GM12878 (cell line): ENCODE results near the gene KCNMB3. TPM values are rescaled to one million over a fixed set of nuclear protein-coding genes. Genes with fewer than 3 reads are reported as not detected.

ENCODE experiments used
- ATAC-seq: fragments of 200-7000 bp; cut with Tn5 transposase; 3 replicates; pipeline ENCODE4 v1.9.1; 2020; ENCODE audit warnings: mild to moderate bottlenecking, moderate library complexity
- BruUV-seq: library from RNA; stranded (reverse); fragments of 400-500 nt; replicated peaks from 2 replicates; lab custom pipeline; 2021; lab: Mats Ljungman, UMichigan
- CTCF ChIA-PET: fragments of 300-600 bp; sonication (Branson Sonifier 250); formaldehyde crosslinking; extraction: SDS; loops from one replicate; lab custom pipeline; 2021; ENCODE audit warnings: inconsistent platforms; lab: Yijun Ruan, JAX
- POLR2A ChIA-PET: fragments of 350-600 bp; formaldehyde crosslinking; extraction: SDS; loops from one replicate; lab custom pipeline; 2021; ENCODE audit warnings: inconsistent platforms; lab: Charles Lee
- RAD21 ChIA-PET: fragments of 300-600 bp; sonication (Branson Sonifier 250); formaldehyde crosslinking; loops from one replicate; lab custom pipeline; 2023; ENCODE audit warnings: antibody characterized with exemption; ENCODE audit not compliant: unreplicated experiment; lab: Charles Lee
- SMC1A ChIA-PET: fragments of 300-600 bp; sonication (Branson Sonifier 250); formaldehyde crosslinking; loops from one replicate; lab custom pipeline; 2023; ENCODE audit not compliant: unreplicated experiment, uncharacterized antibody; lab: Charles Lee
- DNase-seq: peaks from one replicate; pipeline ENCODE4 v3.0.0-alpha.2; 2011; ENCODE audit warnings: low read depth, low spot score
- FAIRE-seq: peaks from 3 replicates; lab custom pipeline; 2011; peaks lifted over from hg19 to GRCh38; lab: Jason Lieb, UNC
- H2AFZ ChIP-seq: 2 replicates; pipeline ENCODE4 v1.6.0; 2011; ENCODE audit warnings: low read depth, low read length, control low read depth; ENCODE audit not compliant: control insufficient read depth
- H3K27ac ChIP-seq: 2 replicates; pipeline ENCODE4 v1.5.1; 2011; ENCODE audit warnings: control low read depth; ENCODE audit not compliant: control insufficient read depth, insufficient read depth
- H3K27me3 ChIP-seq, 2 experiments: replicated peaks in 1 of 2; 2 replicates each; pipeline versions ENCODE4 v1.6.0 to v1.6.1; 2011; ENCODE audit warnings: low read length in 1 of 2; ENCODE audit not compliant: control insufficient read depth in 2 of 2, insufficient read depth in 2 of 2
- H3K36me3 ChIP-seq, 2 experiments: 2 replicates each; pipeline ENCODE4 v1.5.1; 2011; ENCODE audit warnings: low read length in 1 of 2; ENCODE audit not compliant: control insufficient read depth in 2 of 2, insufficient read depth in 2 of 2
- H3K4me1 ChIP-seq: 2 replicates; pipeline ENCODE4 v1.6.1; 2011; ENCODE audit warnings: mild to moderate bottlenecking, low read length, moderate library complexity, mixed read lengths; ENCODE audit not compliant: control insufficient read depth, insufficient read depth
- H3K4me2 ChIP-seq: 2 replicates; pipeline ENCODE4 v1.6.0; 2011; ENCODE audit warnings: control low read depth; ENCODE audit not compliant: control insufficient read depth, insufficient read depth
- H3K4me3 ChIP-seq: fragments of 200-600 bp; sonication (generic); 2 replicates; pipeline ENCODE4 v1.5.1; 2016
- H3K79me2 ChIP-seq: 2 replicates; pipeline ENCODE4 v1.6.0; 2011; ENCODE audit warnings: low read length; ENCODE audit not compliant: control insufficient read depth, insufficient read depth
- H3K9ac ChIP-seq: 2 replicates; pipeline ENCODE4 v1.8.0; 2011; ENCODE audit warnings: low read length, control low read depth, mixed read lengths; ENCODE audit not compliant: control insufficient read depth, insufficient read depth
- H3K9me3 ChIP-seq: replicated peaks from 3 replicates; pipeline ENCODE4 v1.5.1; 2011; ENCODE audit warnings: mild to moderate bottlenecking, low read length; ENCODE audit not compliant: control insufficient read depth, insufficient read depth
- H4K20me1 ChIP-seq: 2 replicates; pipeline ENCODE4 v1.6.0; 2011; ENCODE audit not compliant: control insufficient read depth, insufficient read depth
- CBX5 ChIP-seq: sonication (generic); IDR thresholded peaks from 2 replicates; pipeline ENCODE4 v1.6.1; 2016; ENCODE audit warnings: low read depth, moderate library complexity, mild to moderate bottlenecking, inconsistent platforms
- CHD2 ChIP-seq: IDR thresholded peaks from 2 replicates; pipeline ENCODE4 v1.6.1; 2011; ENCODE audit warnings: low read depth, low read length, improper control_type of control experiment, borderline replicate concordance
- EZH2 ChIP-seq: IDR thresholded peaks from 2 replicates; pipeline ENCODE4 v1.6.1; 2012; ENCODE audit warnings: low read depth, mild to moderate bottlenecking, control low read depth, inconsistent platforms, low read length, borderline replicate concordance; ENCODE audit not compliant: control insufficient read depth
- MTA2 ChIP-seq: fragments of 450-650 bp; IDR thresholded peaks from 2 replicates; pipeline ENCODE4 v1.6.1; 2016; ENCODE audit warnings: low read depth, mild to moderate bottlenecking, moderate library complexity
- NFYB ChIP-seq: IDR thresholded peaks from 2 replicates; pipeline ENCODE4 v1.6.1; 2011; ENCODE audit warnings: low read depth, mild to moderate bottlenecking, low read length, improper control_type of control experiment, moderate library complexity; ENCODE audit not compliant: insufficient read depth
- NR2F1 ChIP-seq: fragments of 450-650 bp; conservative IDR thresholded peaks from 2 replicates; pipeline ENCODE4 v1.6.1; 2017; ENCODE audit warnings: mild to moderate bottlenecking
- RB1 ChIP-seq: fragments of 450-650 bp; formaldehyde crosslinking; IDR thresholded peaks from 2 replicates; pipeline ENCODE4 v1.6.1; 2017; ENCODE audit warnings: mild to moderate bottlenecking, borderline replicate concordance
- SPI1 ChIP-seq: IDR thresholded peaks from 2 replicates; pipeline ENCODE4 v1.6.1; 2011; ENCODE audit warnings: low read depth, mild to moderate bottlenecking, low read length, moderate library complexity, borderline replicate concordance; ENCODE audit not compliant: insufficient read depth
- SREBF1 ChIP-seq: IDR thresholded peaks from 2 replicates; pipeline ENCODE4 v1.6.1; 2012; ENCODE audit warnings: mild to moderate bottlenecking, low read length
- YBX1 ChIP-seq: fragments of 450-650 bp; IDR thresholded peaks from 2 replicates; pipeline ENCODE4 v1.6.1; 2016; ENCODE audit warnings: antibody characterized with exemption
- WGBS: methylation state at CpG from one replicate; pipeline ENCODE4 v1.1.6; 2016; ENCODE audit warnings: low lambda C conversion rate; ENCODE audit not compliant: insufficient replicate concordance, insufficient coverage; ENCODE audit errors: missing lambda C conversion rate; 5-methylcytosine and 5-hydroxymethylcytosine counted together
- in situ Hi-C: fragments of 300-500 bp; cut with MboI; formaldehyde crosslinking; loops from 9 replicates; pipeline ENCODE4 v1.14.3; 2018; ENCODE audit warnings: mixed read lengths
- intact Hi-C: fragments of 100-400 bp; cut with micrococcal nuclease; formaldehyde crosslinking; loops from one replicate; pipeline ENCODE4 v1.14.2; 2022; ENCODE audit not compliant: unreplicated experiment
- polyA plus RNA-seq, 11 experiments: library from polyadenylated mRNA; depleted of rRNA in 4 of 11; unstranded in 6 of 11; stranded (reverse) in 5 of 11; fragments of >200 nt; fragmentation: Nextera tagmentation in 4 of 11; fragmentation: Illumina TruSeq in 1 of 11; extraction: Ambion mirVana in 4 of 11; extraction: Trizol in 1 of 11; gene quantifications; 1 replicate in 1 of 11; 2 replicates in 10 of 11; pipeline versions ENCODE4 v1.2.1 to v1.2.3, GENCODE V29; 2011 to 2016; ENCODE audit warnings: inconsistent platforms in 2 of 11, missing spikeins in 2 of 11, low read depth in 1 of 11
- total RNA-seq, 4 experiments: library from RNA; depleted of rRNA in 3 of 4; stranded (reverse); fragments of >200 nt in 3 of 4; fragmentation: Illumina TruSeq in 1 of 4; extraction: Trizol in 1 of 4; gene quantifications; 2 replicates each; pipeline versions ENCODE4 v1.2.1 to v1.2.3, GENCODE V29; 2013 to 2021
- TF ChIP-seq, protein P1 (sequence below): fragments of 450-650 bp; IDR thresholded peaks from 2 replicates; pipeline ENCODE4 v1.6.1; 2016; ENCODE audit warnings: mild to moderate bottlenecking
- TF ChIP-seq, protein P2 (sequence below): fragments of 150-350 bp; IDR thresholded peaks from 2 replicates; pipeline ENCODE4 v1.6.1; 2016; ENCODE audit warnings: low read depth, low read length
- TF ChIP-seq, protein P3 (sequence below): IDR thresholded peaks from 2 replicates; pipeline ENCODE4 v1.6.1; 2011; ENCODE audit warnings: low read depth, low read length, improper control_type of control experiment, borderline replicate concordance
- TF ChIP-seq, protein P4 (sequence below): fragments of 450-650 bp; IDR thresholded peaks from 2 replicates; pipeline ENCODE4 v1.6.1; 2016; ENCODE audit warnings: mild to moderate bottlenecking, moderate library complexity, borderline replicate concordance

The KCNMB3 gene
- total and polyA plus RNA-seq, 10 of the 15 experiments (the other 5 are each of a cell fraction or from before 2014, with no cell fraction given) = 0.20 to 4.6 (median 2.2) TPM

DNA sequence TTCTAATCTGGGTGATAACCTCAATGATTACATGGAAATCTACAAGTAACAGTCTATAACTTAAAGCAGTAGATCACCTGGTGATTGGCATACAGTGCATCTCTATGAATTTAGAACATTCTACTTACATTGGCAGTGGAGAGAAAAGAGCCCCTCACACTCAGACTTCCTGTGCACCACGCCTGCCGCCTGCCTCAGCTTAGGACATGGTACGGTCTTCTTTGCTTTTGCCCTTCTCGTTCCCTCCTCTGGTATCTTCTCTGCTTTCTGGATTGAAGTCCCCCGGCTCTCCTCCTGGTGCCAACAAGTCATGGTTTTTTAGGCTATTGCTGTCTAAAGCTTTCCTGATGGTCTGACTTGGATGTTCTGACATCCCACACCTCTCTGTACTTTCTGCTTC lies 7.9 kb upstream of the KCNMB3 start:
- CTCF ChIA-PET = no interaction called here
- DNase-seq (no peak), FAIRE-seq (no peak), ATAC-seq (no peak)
- no peaks in the 10 kb centered on the region; the same call in 2 of the 3 replicates for H3K9me3 ChIP-seq
- H3K4me2 ChIP-seq = peak overlapping the region; percentile 55
- H3K4me3 ChIP-seq = 0 out of 2 replicates have a peak overlapping the region, but pooled peaks have one; percentile 17
- intact Hi-C loops = loop anchor here (5.0 kb wide), 1 partner anchor 242 kb away; no protein-coding TSS in a partner anchor
- H3K9ac ChIP-seq = no peak overlapping the region
- WGBS = 66% methylated on average over 5 of the region's 5 CpGs
- no peaks in the 10 kb centered on the region; a peak in 1 of 4 replicates for H3K36me3 ChIP-seq
- TF ChIP-seq, protein P1, sequence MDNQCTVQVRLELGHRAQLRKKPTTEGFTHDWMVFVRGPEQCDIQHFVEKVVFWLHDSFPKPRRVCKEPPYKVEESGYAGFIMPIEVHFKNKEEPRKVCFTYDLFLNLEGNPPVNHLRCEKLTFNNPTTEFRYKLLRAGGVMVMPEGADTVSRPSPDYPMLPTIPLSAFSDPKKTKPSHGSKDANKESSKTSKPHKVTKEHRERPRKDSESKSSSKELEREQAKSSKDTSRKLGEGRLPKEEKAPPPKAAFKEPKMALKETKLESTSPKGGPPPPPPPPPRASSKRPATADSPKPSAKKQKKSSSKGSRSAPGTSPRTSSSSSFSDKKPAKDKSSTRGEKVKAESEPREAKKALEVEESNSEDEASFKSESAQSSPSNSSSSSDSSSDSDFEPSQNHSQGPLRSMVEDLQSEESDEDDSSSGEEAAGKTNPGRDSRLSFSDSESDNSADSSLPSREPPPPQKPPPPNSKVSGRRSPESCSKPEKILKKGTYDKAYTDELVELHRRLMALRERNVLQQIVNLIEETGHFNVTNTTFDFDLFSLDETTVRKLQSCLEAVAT = no peak
- TF ChIP-seq MTA2 (no peak), NR2F1 (no peak), SPI1 (no peak), CBX5 (no peak), CHD2 (no peak), RB1 (no peak), NFYB (no peak), SREBF1 (no peak), EZH2 (no peak), YBX1 (no peak)
- TF ChIP-seq, protein P2, sequence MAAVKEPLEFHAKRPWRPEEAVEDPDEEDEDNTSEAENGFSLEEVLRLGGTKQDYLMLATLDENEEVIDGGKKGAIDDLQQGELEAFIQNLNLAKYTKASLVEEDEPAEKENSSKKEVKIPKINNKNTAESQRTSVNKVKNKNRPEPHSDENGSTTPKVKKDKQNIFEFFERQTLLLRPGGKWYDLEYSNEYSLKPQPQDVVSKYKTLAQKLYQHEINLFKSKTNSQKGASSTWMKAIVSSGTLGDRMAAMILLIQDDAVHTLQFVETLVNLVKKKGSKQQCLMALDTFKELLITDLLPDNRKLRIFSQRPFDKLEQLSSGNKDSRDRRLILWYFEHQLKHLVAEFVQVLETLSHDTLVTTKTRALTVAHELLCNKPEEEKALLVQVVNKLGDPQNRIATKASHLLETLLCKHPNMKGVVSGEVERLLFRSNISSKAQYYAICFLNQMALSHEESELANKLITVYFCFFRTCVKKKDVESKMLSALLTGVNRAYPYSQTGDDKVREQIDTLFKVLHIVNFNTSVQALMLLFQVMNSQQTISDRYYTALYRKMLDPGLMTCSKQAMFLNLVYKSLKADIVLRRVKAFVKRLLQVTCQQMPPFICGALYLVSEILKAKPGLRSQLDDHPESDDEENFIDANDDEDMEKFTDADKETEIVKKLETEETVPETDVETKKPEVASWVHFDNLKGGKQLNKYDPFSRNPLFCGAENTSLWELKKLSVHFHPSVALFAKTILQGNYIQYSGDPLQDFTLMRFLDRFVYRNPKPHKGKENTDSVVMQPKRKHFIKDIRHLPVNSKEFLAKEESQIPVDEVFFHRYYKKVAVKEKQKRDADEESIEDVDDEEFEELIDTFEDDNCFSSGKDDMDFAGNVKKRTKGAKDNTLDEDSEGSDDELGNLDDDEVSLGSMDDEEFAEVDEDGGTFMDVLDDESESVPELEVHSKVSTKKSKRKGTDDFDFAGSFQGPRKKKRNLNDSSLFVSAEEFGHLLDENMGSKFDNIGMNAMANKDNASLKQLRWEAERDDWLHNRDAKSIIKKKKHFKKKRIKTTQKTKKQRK = no peak
- TF ChIP-seq, protein P3, sequence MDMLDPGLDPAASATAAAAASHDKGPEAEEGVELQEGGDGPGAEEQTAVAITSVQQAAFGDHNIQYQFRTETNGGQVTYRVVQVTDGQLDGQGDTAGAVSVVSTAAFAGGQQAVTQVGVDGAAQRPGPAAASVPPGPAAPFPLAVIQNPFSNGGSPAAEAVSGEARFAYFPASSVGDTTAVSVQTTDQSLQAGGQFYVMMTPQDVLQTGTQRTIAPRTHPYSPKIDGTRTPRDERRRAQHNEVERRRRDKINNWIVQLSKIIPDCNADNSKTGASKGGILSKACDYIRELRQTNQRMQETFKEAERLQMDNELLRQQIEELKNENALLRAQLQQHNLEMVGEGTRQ = no peak
- TF ChIP-seq, protein P4, sequence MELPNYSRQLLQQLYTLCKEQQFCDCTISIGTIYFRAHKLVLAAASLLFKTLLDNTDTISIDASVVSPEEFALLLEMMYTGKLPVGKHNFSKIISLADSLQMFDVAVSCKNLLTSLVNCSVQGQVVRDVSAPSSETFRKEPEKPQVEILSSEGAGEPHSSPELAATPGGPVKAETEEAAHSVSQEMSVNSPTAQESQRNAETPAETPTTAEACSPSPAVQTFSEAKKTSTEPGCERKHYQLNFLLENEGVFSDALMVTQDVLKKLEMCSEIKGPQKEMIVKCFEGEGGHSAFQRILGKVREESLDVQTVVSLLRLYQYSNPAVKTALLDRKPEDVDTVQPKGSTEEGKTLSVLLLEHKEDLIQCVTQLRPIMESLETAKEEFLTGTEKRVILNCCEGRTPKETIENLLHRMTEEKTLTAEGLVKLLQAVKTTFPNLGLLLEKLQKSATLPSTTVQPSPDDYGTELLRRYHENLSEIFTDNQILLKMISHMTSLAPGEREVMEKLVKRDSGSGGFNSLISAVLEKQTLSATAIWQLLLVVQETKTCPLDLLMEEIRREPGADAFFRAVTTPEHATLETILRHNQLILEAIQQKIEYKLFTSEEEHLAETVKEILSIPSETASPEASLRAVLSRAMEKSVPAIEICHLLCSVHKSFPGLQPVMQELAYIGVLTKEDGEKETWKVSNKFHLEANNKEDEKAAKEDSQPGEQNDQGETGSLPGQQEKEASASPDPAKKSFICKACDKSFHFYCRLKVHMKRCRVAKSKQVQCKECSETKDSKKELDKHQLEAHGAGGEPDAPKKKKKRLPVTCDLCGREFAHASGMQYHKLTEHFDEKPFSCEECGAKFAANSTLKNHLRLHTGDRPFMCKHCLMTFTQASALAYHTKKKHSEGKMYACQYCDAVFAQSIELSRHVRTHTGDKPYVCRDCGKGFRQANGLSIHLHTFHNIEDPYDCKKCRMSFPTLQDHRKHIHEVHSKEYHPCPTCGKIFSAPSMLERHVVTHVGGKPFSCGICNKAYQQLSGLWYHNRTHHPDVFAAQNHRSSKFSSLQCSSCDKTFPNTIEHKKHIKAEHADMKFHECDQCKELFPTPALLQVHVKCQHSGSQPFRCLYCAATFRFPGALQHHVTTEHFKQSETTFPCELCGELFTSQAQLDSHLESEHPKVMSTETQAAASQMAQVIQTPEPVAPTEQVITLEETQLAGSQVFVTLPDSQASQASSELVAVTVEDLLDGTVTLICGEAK = no peak
- SMC1A ChIA-PET = interaction anchor here (1.0 kb wide), 1 partner anchor 125 kb away, joined by 3 read pairs; no protein-coding TSS in a partner anchor
- H3K79me2 ChIP-seq = no peaks in the 10 kb centered on the region; the same call in 1 of the 2 replicates
- H3K4me1 ChIP-seq = peaks cover 3% of the 10 kb centered on the region; the same call in 1 of the 2 replicates
- H4K20me1 ChIP-seq = no peaks in the 10 kb centered on the region
- BruUV-seq = no TSS peak
- H2AFZ ChIP-seq = no peak overlapping the region
- H3K27ac ChIP-seq = no peak overlapping the region
- in situ Hi-C loops = no loop called here
- POLR2A ChIA-PET = interaction anchor here (0.6 kb wide), 1 partner anchor 189 kb away, joined by 3 read pairs; no protein-coding TSS in a partner anchor
- no peaks in the 10 kb centered on the region for H3K27me3 ChIP-seq
- RAD21 ChIA-PET = no interaction called here
